Measurements from ENCODE around the gene CTNNAL1.
"Not testable (repeated sequence)": the region's sequence is repeated elsewhere in the genome, so short reads cannot be mapped to it uniquely, and the experiment has no call there.

- not testable (repeated sequence) for TF ChIP-seq POLR2A, CTCF (IDR thresholded peaks at IDR 0.05)
Observed at GRCh38 chr9:108920401-108920800, 92.9 kb downstream of the CTNNAL1 start.

All from right lobe of liver (tissue), 4 donors.